NCI-H526 treated with DMSO at 0.1 percent for 48 hours (cell line): Measurements from ENCODE around the gene AKNA.
"Not testable (repeated sequence)": the region's sequence is repeated elsewhere in the genome, so short reads cannot be mapped to it uniquely, and the experiment has no call there.

ENCODE experiments used
- DNase-seq: peaks from one replicate; lab custom pipeline; 2025; lab: John Stamatoyannopoulos, UW

The AKNA gene

GRCh38 chr9:114341152-114341830 is 46.5 kb downstream of the AKNA start:
- no peak for DNase-seq

DNA sequence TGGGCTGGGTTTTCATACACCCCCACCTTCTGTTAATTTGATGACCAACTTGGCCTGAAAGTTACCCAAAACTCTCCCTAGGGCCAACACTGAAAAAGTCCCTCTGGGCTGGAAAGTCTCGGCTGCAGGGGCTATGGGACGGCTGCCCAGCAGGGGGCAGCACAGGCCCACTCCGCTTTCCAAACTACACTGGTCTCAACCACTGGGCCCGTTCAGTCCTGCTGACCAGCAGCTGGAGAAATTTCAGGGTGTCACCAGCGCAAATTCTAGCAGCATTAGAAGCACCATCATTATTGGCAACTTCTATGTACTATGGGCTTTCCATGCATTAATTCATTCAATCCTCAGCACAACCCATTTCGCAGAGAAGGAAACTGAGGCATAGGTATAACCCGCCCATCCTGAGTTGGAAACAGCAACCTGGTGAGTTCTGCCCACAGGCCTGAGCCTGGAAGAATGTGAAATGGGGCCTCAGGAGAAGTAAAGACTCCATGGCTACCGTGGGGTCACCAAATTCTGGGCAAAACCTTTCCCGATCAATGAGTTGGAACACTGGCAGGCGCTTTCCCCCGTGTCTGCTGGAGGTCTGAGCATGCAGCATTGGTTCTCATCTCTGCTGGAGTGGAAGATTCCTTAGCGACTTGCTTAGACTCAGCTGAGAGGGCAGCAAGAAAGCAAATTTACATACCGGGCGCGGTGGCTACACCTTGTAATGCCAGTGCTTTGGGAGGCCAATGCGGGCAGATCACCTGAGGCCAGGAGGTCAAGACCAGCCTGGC is 48.5 kb downstream of the AKNA start:
- no peak for DNase-seq

DNA sequence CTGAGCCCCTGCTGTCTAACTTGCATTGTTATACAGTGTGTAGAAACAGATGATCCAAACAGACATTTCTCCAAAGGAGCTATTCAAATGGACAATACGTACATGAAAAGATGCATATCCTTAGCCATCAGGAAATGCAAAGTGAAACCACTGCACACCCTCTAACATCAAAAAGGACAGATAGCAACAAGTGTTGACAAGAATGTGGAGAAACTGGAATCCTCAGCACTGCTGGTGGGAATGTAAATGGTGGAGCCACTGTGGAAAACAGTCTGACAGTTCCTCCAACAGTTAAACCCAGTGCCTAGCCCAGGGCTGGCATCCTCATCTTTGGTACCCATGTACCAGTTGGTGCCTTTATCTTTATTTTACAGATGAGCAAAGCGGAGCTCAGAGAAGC is 49.6 kb downstream of the AKNA start:
- DNase-seq = no peak

- DNase-seq = no peak
These were observed 50.9 kb downstream of the AKNA start for GRCh38 chr9:114336699-114337395.

DNA sequence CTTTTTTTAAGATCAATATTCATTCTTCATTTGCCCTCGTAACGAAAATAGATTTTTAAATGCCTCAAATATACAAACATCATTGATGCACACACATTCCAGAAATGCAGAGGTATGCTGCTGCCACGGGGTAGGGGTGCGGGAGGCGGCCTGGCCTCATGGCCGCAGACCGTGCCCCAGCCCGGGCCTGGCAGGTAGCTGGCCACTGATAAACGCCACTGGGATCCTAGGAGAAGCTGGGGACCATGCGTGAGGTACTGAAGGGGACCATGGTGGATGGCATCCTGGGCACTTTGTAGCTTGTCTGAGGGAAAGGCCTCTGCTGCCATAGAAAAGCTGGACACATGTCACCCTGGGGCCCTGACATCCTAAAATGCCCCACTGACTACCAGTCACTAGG is 51.6 kb downstream of the AKNA start:
- no peak for DNase-seq

DNA sequence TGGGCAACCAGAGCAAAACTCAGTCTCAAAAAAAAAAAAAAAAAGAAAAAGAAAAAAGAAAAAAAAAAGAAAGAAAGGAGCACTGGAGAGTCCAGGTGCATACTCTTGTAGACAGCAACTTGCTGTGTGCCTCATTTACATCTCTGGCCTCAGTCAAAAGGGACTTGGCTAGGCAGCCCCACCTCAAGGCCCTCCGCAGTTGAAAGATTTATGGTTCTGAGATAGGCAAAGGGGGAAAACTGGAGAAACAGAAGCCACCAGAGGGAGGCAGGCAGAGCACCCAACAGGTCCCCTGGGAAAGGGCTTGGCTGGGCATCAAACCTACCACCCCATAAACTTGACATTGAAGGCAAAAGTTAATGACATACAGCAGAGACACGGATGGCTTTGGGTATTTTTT is 52.0 kb downstream of the AKNA start:
- DNase-seq = peak; percentile 26

DNA sequence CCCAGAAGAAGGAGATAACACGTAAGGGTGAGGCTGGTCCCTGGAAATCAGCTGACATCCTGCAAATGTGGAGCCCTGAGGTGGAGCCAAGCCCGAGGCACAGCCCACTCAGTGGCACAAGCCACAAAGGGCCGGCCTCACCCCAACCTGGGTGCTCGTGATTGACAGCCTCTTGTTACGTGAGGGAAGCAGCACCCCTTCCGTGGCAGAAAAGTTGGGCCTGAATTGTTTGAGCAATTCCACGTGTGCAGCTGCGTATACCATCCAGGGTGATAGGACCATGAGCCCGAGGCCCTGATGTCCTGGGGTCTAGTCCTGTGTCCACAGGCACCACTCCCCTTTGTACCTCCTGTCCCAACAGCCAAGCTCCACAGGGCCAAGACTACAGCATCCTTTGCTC is 53.3 kb downstream of the AKNA start:
- no peak for DNase-seq

DNA sequence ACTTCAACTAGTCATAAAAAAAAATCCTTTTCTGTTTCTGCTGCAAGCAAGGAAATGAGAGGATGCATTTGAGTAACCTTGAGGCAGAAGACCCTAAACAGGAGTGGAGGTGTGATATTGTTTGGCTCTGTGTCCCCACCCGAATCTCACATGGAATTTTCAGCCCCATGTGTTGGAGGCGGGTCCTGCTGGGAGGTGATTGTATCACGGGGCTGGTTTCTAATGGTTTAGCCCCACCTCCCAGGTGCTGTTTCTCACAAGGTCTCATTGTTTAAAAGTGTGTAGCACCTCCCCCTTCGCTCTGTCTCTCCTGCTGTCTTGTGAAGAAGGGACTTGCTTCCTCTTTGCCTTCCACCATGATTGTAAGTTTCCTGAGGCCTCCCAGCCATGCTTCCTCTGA is 54.1 kb downstream of the AKNA start:
- DNase-seq = not testable (repeated sequence)

- DNase-seq = not testable (repeated sequence)
These were observed 55.2 kb downstream of the AKNA start for GRCh38 chr9:114332474-114333040.

GRCh38 chr9:114331229-114332195 is 56.3 kb downstream of the AKNA start:
- DNase-seq = not testable (repeated sequence)

GRCh38 chr9:114330636-114331035 is 57.1 kb downstream of the AKNA start:
- DNase-seq = no peak

GRCh38 chr9:114329625-114330022 is 58.2 kb downstream of the AKNA start, which contains the start of gene ORM2:
TSS of gene ORM2 (plus strand) at chr9:114329869. CDS start at chr9:114329905, 36 bp downstream.
- DNase-seq = not testable (repeated sequence)

GRCh38 chr9:114328937-114329624 is 58.7 kb downstream of the AKNA start:
- DNase-seq = not testable (repeated sequence)

DNA sequence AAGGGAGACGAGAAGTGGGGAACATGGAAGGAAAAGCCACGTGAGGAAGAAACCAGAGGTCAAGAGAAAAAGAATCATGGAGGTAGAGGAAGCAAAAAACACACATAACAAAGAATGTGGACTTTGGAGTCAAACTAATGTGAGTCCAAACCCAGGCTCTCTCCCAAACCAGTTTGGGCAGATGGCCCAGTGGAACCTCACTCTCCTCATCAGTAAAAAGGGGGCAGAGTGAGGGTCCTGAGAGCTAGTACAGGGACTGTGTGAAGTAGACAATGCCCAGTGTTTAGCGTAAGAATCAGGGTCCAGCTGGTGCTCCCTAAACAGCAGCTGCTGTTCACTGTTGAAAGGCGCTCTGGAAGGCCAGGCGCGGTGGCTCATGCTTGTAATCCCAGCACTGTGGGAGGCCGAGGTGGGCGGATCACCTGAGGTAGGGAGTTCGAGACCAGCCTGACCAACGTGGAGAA is 59.4 kb downstream of the AKNA start:
- not testable (repeated sequence) for DNase-seq

DNA sequence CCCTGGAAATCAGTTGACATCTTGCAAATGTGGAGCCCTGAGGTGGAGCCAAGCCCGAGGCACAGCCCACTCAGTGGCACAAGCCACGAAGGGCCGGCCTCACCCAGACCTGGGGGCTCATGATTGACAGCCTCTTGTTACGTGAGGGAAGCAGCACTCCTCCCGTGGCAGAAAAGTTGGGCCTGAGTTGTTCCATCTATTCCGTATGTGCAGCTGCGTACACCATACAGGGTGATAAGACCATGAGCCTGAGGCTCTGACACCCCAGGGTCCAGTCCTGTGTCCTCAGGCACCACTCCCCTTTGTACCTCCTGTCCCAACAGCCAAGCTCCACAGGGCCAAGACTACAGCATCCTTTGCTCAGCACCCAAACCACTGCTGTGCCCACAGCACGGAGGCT is 60.0 kb downstream of the AKNA start:
- DNase-seq = no peak

DNA sequence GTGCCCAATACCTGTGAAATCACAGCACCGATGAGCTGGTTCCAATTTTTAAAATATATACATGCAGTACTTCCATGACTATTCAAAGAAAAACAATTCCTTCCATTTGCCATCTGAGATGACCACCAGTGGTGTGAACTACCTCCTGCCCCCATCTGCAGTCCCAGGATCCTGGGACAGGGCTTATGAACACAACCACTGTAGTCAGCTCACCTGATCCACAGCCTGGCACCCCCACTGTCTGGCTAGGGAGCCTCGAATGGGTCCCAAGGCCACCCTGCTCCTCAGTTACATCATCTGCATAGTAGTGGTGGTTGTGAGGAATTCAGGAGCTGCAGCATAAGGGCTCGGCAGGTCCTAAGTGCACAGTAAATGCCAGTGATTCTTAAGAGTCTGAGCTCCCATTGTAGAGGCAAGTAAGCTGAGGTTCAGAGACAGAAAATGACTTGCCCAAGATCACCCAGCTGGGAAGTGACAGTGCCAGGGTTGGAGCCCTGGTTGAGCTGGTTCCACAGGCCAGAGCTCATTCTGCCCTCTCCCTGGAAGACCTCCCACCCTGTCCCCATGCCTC is 62.0 kb downstream of the AKNA start:
- not testable (repeated sequence) for DNase-seq

DNA sequence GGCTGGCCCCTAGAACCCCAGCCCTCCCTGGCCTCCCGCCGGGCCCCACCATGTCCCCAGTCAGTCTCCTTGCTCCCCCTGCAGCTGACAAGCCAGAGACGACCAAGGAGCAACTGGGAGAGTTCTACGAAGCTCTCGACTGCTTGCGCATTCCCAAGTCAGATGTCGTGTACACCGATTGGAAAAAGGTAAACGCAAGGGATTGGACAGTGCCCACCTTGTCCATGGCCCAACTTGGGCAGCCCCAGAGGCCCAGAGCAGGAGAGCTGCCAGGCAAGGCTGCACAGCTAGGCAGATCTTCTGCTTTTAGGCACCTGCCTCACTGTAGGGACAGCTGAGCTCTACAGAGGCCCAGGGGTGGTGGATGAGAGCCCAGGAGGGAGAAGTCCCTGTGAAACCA is 62.8 kb downstream of the AKNA start:
- not testable (repeated sequence) for DNase-seq

DNA sequence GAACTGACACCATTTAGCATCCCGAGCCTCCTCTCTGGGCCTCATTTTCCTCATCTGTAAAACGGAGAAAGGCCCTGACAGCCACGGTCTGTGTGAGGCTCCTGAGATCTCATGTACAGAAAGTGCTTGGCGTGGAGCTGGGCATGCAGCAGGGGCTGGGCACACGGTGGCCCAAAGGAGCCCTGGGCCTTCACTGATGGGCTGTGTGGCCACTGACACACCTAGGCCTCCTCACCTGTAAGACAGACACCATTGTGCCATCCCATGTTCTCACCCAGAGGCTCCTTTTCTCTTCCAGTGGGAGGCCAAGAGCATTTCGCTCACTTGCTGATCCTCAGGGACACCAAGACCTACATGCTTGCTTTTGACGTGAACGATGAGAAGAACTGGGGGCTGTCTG is 63.3 kb downstream of the AKNA start:
- no peak for DNase-seq

DNA sequence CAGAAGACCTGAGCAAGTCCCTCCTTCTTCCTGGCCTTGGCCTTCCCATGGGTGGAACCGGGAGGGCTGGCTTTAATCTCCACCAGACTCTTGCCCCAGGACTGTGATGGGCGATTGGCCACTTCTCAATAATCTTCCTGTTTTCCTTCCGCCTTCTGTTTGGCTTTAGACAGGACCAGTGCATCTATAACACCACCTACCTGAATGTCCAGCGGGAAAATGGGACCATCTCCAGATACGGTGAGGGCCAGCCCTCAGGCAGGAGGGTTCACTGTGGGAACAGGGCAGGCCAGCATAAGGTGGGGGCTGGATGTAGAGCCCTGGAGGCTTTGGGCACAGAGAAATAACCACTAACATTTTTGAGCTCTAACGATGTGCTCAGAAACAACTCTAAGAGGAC is 63.9 kb downstream of the AKNA start:
- DNase-seq = not testable (repeated sequence)
